GM06990 (cell line): ENCODE data around the gene DLX3.

Experiments used
- DNase-seq: peaks from one replicate; pipeline ENCODE4 v3.0.0-alpha.2; 2011; ENCODE audit not compliant: insufficient read length; ENCODE audit errors: extremely low read depth
- H3K27me3 ChIP-seq: replicated peaks from 2 replicates; pipeline ENCODE4 v1.6.0; 2011; ENCODE audit warnings: low read length; ENCODE audit not compliant: control insufficient read depth, insufficient read depth
- H3K36me3 ChIP-seq: 2 replicates; pipeline ENCODE4 v1.5.1; 2011; ENCODE audit warnings: low read length; ENCODE audit not compliant: control insufficient read depth, insufficient read depth
- H3K4me3 ChIP-seq: replicated peaks from 2 replicates; pipeline ENCODE4 v1.5.1; 2011; ENCODE audit warnings: low read depth, mild to moderate bottlenecking, control low read depth, low read length
- CTCF ChIP-seq: IDR thresholded peaks from 2 replicates; pipeline ENCODE4 v1.5.1; 2011; ENCODE audit warnings: low read length, control low read depth, mild to moderate bottlenecking, inconsistent platforms; ENCODE audit not compliant: insufficient read depth, poor library complexity, severe bottlenecking

Gene DLX3

GRCh38 chr17:50021681-50022370 is 26.8 kb upstream of the DLX3 start:
- no peak for DNase-seq
- TF ChIP-seq CTCF, result no peak
- no peaks in the 10 kb centered on the region; the same call in none of the 2 replicates for H3K27me3 ChIP-seq
- no peak overlapping the region for H3K4me3 ChIP-seq
- no peaks in the 10 kb centered on the region for H3K36me3 ChIP-seq

- DNase-seq, result no peak
- TF ChIP-seq CTCF, result no peak
Measured at GRCh38 chr17:50020841-50021599, 26.0 kb upstream of the DLX3 start.

GRCh38 chr17:50018909-50019308 is 23.9 kb upstream of the DLX3 start:
- Histone ChIP-seq H3K4me3 (no peak overlapping the region), H3K36me3 (no peaks in the 10 kb centered on the region), H3K27me3 (no peaks in the 10 kb centered on the region; the same call in none of the 2 replicates)
- no peak for TF ChIP-seq CTCF
- DNase-seq, result no peak

More at GRCh38 chr17:50020841-50021599, 26.0 kb upstream of the DLX3 start:
- Histone ChIP-seq H3K4me3 (no peak overlapping the region), H3K27me3 (no peaks in the 10 kb centered on the region; the same call in none of the 2 replicates), H3K36me3 (no peaks in the 10 kb centered on the region)

GRCh38 chr17:50015146-50015545 is 20.1 kb upstream of the DLX3 start:
- Histone ChIP-seq H3K36me3 (no peaks in the 10 kb centered on the region), H3K4me3 (no peak overlapping the region), H3K27me3 (no peaks in the 10 kb centered on the region)
- no peak for DNase-seq
- no peak for TF ChIP-seq CTCF

- no peak for DNase-seq
- no peaks in the 10 kb centered on the region for H3K36me3 ChIP-seq
- H3K4me3 ChIP-seq, result no peak overlapping the region
- no peak for TF ChIP-seq CTCF
- no peaks in the 10 kb centered on the region for H3K27me3 ChIP-seq
Measured at GRCh38 chr17:50014471-50015088, 19.6 kb upstream of the DLX3 start.
